GM23338 (cell line): ENCODE measurements around the gene CCDC120. TPM values are rescaled to one million over a fixed set of nuclear protein-coding genes. Genes with fewer than 3 reads are reported as not detected.

Experiments
- ATAC-seq: fragments of 200-7000 bp; cut with Tn5 transposase; 3 replicates; pipeline ENCODE4 v1.9.1; 2020
- DNase-seq: peaks from one replicate; pipeline ENCODE4 v3.0.0-alpha.2; 2015; ENCODE audit warnings: low spot score
- H2AFZ ChIP-seq: fragments of 200-600 bp; sonication (generic); 2 replicates; pipeline ENCODE4 v1.8.0; 2016; ENCODE audit warnings: antibody characterized with exemption, mild to moderate bottlenecking, moderate library complexity
- H3F3A ChIP-seq: fragments of 200-600 bp; sonication (generic); replicated peaks from 2 replicates; pipeline ENCODE4 v1.8.0; 2017; ENCODE audit warnings: antibody characterized with exemption, mixed run types, low read depth
- H3K27ac ChIP-seq: fragments of 200-600 bp; sonication (generic); 2 replicates; pipeline ENCODE4 v1.6.1; 2016; ENCODE audit warnings: low read depth
- H3K27me3 ChIP-seq: fragments of 200-600 bp; sonication (generic); 2 replicates; pipeline ENCODE4 v1.8.0; 2016; ENCODE audit warnings: mild to moderate bottlenecking, mixed run types, moderate library complexity; ENCODE audit not compliant: insufficient read depth
- H3K36me3 ChIP-seq: fragments of 200-600 bp; sonication (generic); 2 replicates; pipeline ENCODE4 v1.8.0; 2016; ENCODE audit warnings: mild to moderate bottlenecking; ENCODE audit not compliant: insufficient read depth
- H3K4me1 ChIP-seq: fragments of 200-600 bp; sonication (generic); 2 replicates; pipeline ENCODE4 v1.8.0; 2016; ENCODE audit warnings: mild to moderate bottlenecking, moderate library complexity; ENCODE audit not compliant: insufficient read depth
- H3K4me2 ChIP-seq: fragments of 200-600 bp; sonication (generic); 2 replicates; pipeline ENCODE4 v1.7.1; 2017; ENCODE audit warnings: mixed run types
- H3K4me3 ChIP-seq: fragments of 200-600 bp; sonication (generic); 2 replicates; pipeline ENCODE4 v1.6.1; 2016; ENCODE audit warnings: mixed run types
- H3K79me2 ChIP-seq: fragments of 200-600 bp; sonication (generic); replicated peaks from 2 replicates; pipeline ENCODE4 v1.8.0; 2017; ENCODE audit warnings: mild to moderate bottlenecking; ENCODE audit not compliant: insufficient read depth
- H3K9me2 ChIP-seq: fragments of 200-600 bp; sonication (generic); 2 replicates; pipeline ENCODE4 v1.8.0; 2017; ENCODE audit not compliant: insufficient read depth
- H4K20me1 ChIP-seq: fragments of 200-600 bp; sonication (generic); replicated peaks from 2 replicates; pipeline ENCODE4 v1.8.0; 2017; ENCODE audit warnings: mild to moderate bottlenecking; ENCODE audit not compliant: insufficient read depth
- H3K27ac Mint-ChIP-seq: 2 replicates; pipeline ENCODE4 v1.8.0; 2020; ENCODE audit warnings: inconsistent platforms, mild to moderate bottlenecking, moderate library complexity, mixed read lengths
- H3K27me3 Mint-ChIP-seq: 3 replicates; pipeline ENCODE4 v1.8.0; 2022; ENCODE audit warnings: low read depth, mild to moderate bottlenecking, moderate library complexity, mixed read lengths, inconsistent platforms; ENCODE audit not compliant: insufficient read depth, poor library complexity
- H3K36me3 Mint-ChIP-seq: 3 replicates; pipeline ENCODE4 v1.8.0; 2021; ENCODE audit warnings: low read depth, mild to moderate bottlenecking, inconsistent platforms, moderate library complexity, mixed read lengths
- H3K4me1 Mint-ChIP-seq: 3 replicates; pipeline ENCODE4 v1.8.0; 2020; ENCODE audit warnings: mild to moderate bottlenecking, inconsistent platforms, mixed read lengths
- H3K4me3 Mint-ChIP-seq: 3 replicates; pipeline ENCODE4 v1.8.0; 2021; ENCODE audit warnings: moderate library complexity, mild to moderate bottlenecking, inconsistent platforms, mixed read lengths
- H3K9me3 Mint-ChIP-seq: 3 replicates; pipeline ENCODE4 v1.8.0; 2020; ENCODE audit warnings: moderate library complexity, mild to moderate bottlenecking, inconsistent platforms, mixed read lengths
- CREB1 ChIP-seq: fragments of 250-450 bp; sonication (Bioruptor Pico); IDR thresholded peaks from 2 replicates; pipeline ENCODE4 v1.5.0; 2020; ENCODE audit warnings: low read depth, mild to moderate bottlenecking, moderate library complexity
- CTCF ChIP-seq, 2 experiments: fragments of 200-600 bp in 1 of 2; sonication (generic) in 1 of 2; conservative IDR thresholded peaks; 2 replicates each; pipeline versions ENCODE4 v1.5.1 to v1.6.1; 2016 to 2017; ENCODE audit warnings: antibody characterized with exemption in 2 of 2, low read depth in 2 of 2, mild to moderate bottlenecking in 2 of 2, moderate library complexity in 1 of 2
- ETS1 ChIP-seq: IDR thresholded peaks from 2 replicates; pipeline ENCODE4 v1.6.1; 2016; ENCODE audit warnings: antibody characterized with exemption
- EZH2phosphoT487 ChIP-seq: fragments of 200-600 bp; sonication (generic); IDR thresholded peaks from one replicate; pipeline ENCODE4 v1.8.1; 2018; ENCODE audit warnings: antibody characterized with exemption; ENCODE audit not compliant: unreplicated experiment
- NANOG ChIP-seq: IDR thresholded peaks from 2 replicates; pipeline ENCODE4 v1.6.1; 2016; ENCODE audit warnings: antibody characterized with exemption, borderline replicate concordance
- POLR2AphosphoS5 ChIP-seq: IDR thresholded peaks from 2 replicates; pipeline ENCODE4 v1.6.1; 2016; ENCODE audit warnings: antibody characterized with exemption, low read depth
- REST ChIP-seq: IDR thresholded peaks from one replicate; pipeline ENCODE4 v1.6.1; 2018; ENCODE audit warnings: antibody characterized with exemption; ENCODE audit not compliant: unreplicated experiment
- ZNF114 ChIP-seq: fragments of 250-450 bp; sonication (Bioruptor Pico); IDR thresholded peaks from 2 replicates; pipeline ENCODE4 v1.5.0; 2020; ENCODE audit warnings: mild to moderate bottlenecking, moderate library complexity
- ZNF331 ChIP-seq: fragments of 250-450 bp; sonication (Bioruptor Pico); IDR thresholded peaks from 2 replicates; pipeline ENCODE4 v1.5.0; 2020; ENCODE audit warnings: low read depth, mild to moderate bottlenecking, moderate library complexity
- ZNF462 ChIP-seq: fragments of 250-450 bp; sonication (Bioruptor Pico); IDR thresholded peaks from 2 replicates; pipeline ENCODE4 v1.5.0; 2020; ENCODE audit warnings: mild to moderate bottlenecking, moderate library complexity
- polyA plus RNA-seq: library from polyadenylated mRNA; unstranded; fragments of >200 nt; fragmentation: Nextera tagmentation; extraction: Ambion mirVana; gene quantifications from 2 replicates; pipeline ENCODE4 v1.2.1, GENCODE V29; 2016
- total RNA-seq: library from RNA; depleted of rRNA; stranded (reverse); fragments of >200 nt; shearing (Covaris generic); gene quantifications from 2 replicates; pipeline ENCODE4 v1.2.3, GENCODE V29; 2014

Gene CCDC120
- total and polyA plus RNA-seq, 2 experiments from 2014 or later, result 3.3 to 9.9 TPM

GRCh38 chrX:49039598-49040375, 19.0 kb upstream of the CCDC120 start (continued):
- no peak for TF ChIP-seq ZNF462 (CRISPR knock-in tag)
- peak; percentile 28; the same call in 1 of the 2 replicates for TF ChIP-seq POLR2AphosphoS5
- TF ChIP-seq ZNF331 (CRISPR knock-in tag), result no peak

GRCh38 chrX:49040376-49040955, 18.3 kb upstream of the CCDC120 start:
- H3K4me3 ChIP-seq, result peak overlapping the region; percentile 77
- peak overlapping the region; percentile 74 for H3K4me2 ChIP-seq
- Mint-ChIP-seq H3K4me3 (peak overlapping the region; percentile 96), H3K27ac (peak overlapping the region; percentile 97), H3K9me3 (no peaks in the 10 kb centered on the region; the same call in 2 of the 3 replicates), H3K4me1 (peaks cover 27% of the 10 kb centered on the region), H3K27me3 (peaks cover 21% of the 10 kb centered on the region), H3K36me3 (peaks cover 47% of the 10 kb centered on the region)
- no peak overlapping the region for H2AFZ ChIP-seq
- peak; percentile 52 for DNase-seq
- no peaks in the 10 kb centered on the region for H3K9me2 ChIP-seq
- no peaks in the 10 kb centered on the region for H3F3A ChIP-seq
- TF ChIP-seq NANOG (no peak), REST (no peak), POLR2AphosphoS5 (no peak), ZNF114 (CRISPR knock-in tag) (no peak), CTCF (conservative IDR thresholded peaks at IDR 0.05; ENCODE audit: low read depth in 2 of 2) (no peak), ETS1 (no peak), EZH2phosphoT487 (no peak), ZNF331 (CRISPR knock-in tag) (no peak), CREB1 (CRISPR knock-in tag) (no peak)
- ATAC-seq, result peak; percentile 7
- H3K4me1 ChIP-seq, result peaks cover 4% of the 10 kb centered on the region
- H4K20me1 ChIP-seq, result no peaks in the 10 kb centered on the region
- H3K27ac ChIP-seq, result peak overlapping the region; percentile 94
- no peaks in the 10 kb centered on the region for H3K27me3 ChIP-seq
- H3K79me2 ChIP-seq, result peaks cover 40% of the 10 kb centered on the region
- H3K36me3 ChIP-seq, result peaks cover 17% of the 10 kb centered on the region; the same call in 1 of the 2 replicates
